H1 (cell line): ENCODE data around the gene BUD13.

ENCODE experiments used
- CHD2 ChIP-seq: IDR thresholded peaks from 2 replicates; pipeline ENCODE4 v1.6.1; 2012; ENCODE audit warnings: low read length, improper control_type of control experiment
- GABPA ChIP-seq: IDR thresholded peaks from 2 replicates; pipeline ENCODE4 v1.6.1; 2011; ENCODE audit warnings: mild to moderate bottlenecking, low read length, moderate library complexity, borderline replicate concordance; ENCODE audit not compliant: insufficient read depth
- POLR2A ChIP-seq, 2 experiments: IDR thresholded peaks; 1 replicate in 1 of 2; 2 replicates in 1 of 2; pipeline ENCODE4 v1.6.1; 2011; ENCODE audit warnings: low read depth in 2 of 2, low read length in 2 of 2, mild to moderate bottlenecking in 2 of 2; ENCODE audit errors: control extremely low read depth in 1 of 2
- POLR2AphosphoS5 ChIP-seq: IDR thresholded peaks from 2 replicates; pipeline ENCODE4 v1.6.1; 2011; ENCODE audit warnings: low read depth, low read length
- RAD21 ChIP-seq, 2 experiments: IDR thresholded peaks in 1 of 2; conservative IDR thresholded peaks in 1 of 2; 2 replicates each; pipeline ENCODE4 v1.6.1; 2011; ENCODE audit warnings: low read depth in 2 of 2, low read length in 2 of 2, improper control_type of control experiment in 1 of 2, inconsistent platforms in 1 of 2, mild to moderate bottlenecking in 1 of 2, moderate library complexity in 1 of 2
- TBP ChIP-seq: IDR thresholded peaks from 2 replicates; pipeline ENCODE4 v1.6.1; 2011; ENCODE audit warnings: low read depth, low read length, improper control_type of control experiment

DNA sequence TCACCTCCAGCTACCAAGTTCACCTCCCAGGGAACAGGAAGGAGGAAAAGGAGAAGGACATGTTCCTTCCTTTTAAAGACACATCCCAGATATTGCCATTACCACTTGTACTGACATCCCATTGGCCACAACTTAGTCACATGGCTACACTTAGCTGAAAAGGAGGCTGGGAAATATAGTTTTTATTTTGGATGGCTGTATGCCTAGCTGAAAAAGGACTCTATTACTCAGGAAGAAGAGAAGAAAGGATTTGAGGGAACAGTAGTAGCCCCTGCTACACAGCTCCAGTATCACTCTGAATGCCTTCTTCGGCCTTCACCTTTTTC lies 20.9 kb upstream of the BUD13 start:
- TF ChIP-seq POLR2AphosphoS5, result no peak
- no peak for TF ChIP-seq CHD2
- no peak for TF ChIP-seq POLR2A (IDR thresholded peaks at IDR 0.05; ENCODE audit: control extremely low read depth in 1 of 2, low read depth in 2 of 2, low read length in 2 of 2)
- no peak for TF ChIP-seq TBP
- TF ChIP-seq RAD21 (IDR thresholded peaks at IDR 0.05 in 1 of 2, conservative IDR thresholded peaks at IDR 0.05 in 1 of 2; ENCODE audit: low read depth in 2 of 2, low read length in 2 of 2), result no peak
- TF ChIP-seq GABPA, result no peak
